H1 (cell line): ENCODE measurements around the gene FOXF2. TPM values are rescaled to one million over a fixed set of nuclear protein-coding genes. Genes with fewer than 3 reads are reported as not detected.

Experiments
- CTCF ChIA-PET: fragments of 300-600 bp; sonication (Branson Sonifier 250); formaldehyde crosslinking; loops from one replicate; lab custom pipeline; 2021; ENCODE audit not compliant: partially characterized antibody; lab: Charles Lee
- POLR2A ChIA-PET: fragments of 300-600 bp; sonication (Branson Sonifier 250); formaldehyde crosslinking; loops from one replicate; lab custom pipeline; 2021; ENCODE audit warnings: inconsistent platforms; ENCODE audit not compliant: partially characterized antibody; lab: Charles Lee
- DNase-seq, 2 experiments: peaks; one replicate each; pipeline versions ENCODE4 v3.0.0 to v3.0.0-alpha.2; 2010 to 2022; ENCODE audit warnings: low spot score in 2 of 2, low read depth in 1 of 2, mixed read lengths in 1 of 2
- FAIRE-seq: peaks from 2 replicates; lab custom pipeline; 2011; peaks lifted over from hg19 to GRCh38; lab: Jason Lieb, UNC
- H2AFZ ChIP-seq: 2 replicates; pipeline ENCODE4 v1.8.1; 2012; ENCODE audit warnings: low read length, inconsistent platforms
- H2AK5ac ChIP-seq: 2 replicates; pipeline ENCODE4 v1.6.1; 2013; ENCODE audit warnings: low read depth, low read length
- H2BK120ac ChIP-seq: replicated peaks from 2 replicates; pipeline ENCODE3; 2013; ENCODE audit warnings: low read depth, low read length, inconsistent platforms
- H2BK12ac ChIP-seq: 2 replicates; pipeline ENCODE4 v1.6.1; 2013; ENCODE audit warnings: low read depth, low read length
- H2BK15ac ChIP-seq: 2 replicates; pipeline ENCODE4 v1.6.1; 2013; ENCODE audit warnings: low read length
- H2BK20ac ChIP-seq: 2 replicates; pipeline ENCODE4 v1.6.1; 2013; ENCODE audit warnings: low read length
- H2BK5ac ChIP-seq: 2 replicates; pipeline ENCODE4 v1.6.1; 2013; ENCODE audit warnings: low read depth, low read length
- H3K14ac ChIP-seq: 2 replicates; pipeline ENCODE4 v1.6.1; 2013; ENCODE audit warnings: inconsistent platforms; ENCODE audit not compliant: insufficient read length
- H3K18ac ChIP-seq: 2 replicates; pipeline ENCODE4 v1.6.1; 2013; ENCODE audit warnings: low read length; ENCODE audit errors: extremely low read depth
- H3K23ac ChIP-seq: 2 replicates; pipeline ENCODE4 v1.6.1; 2013; ENCODE audit warnings: inconsistent platforms; ENCODE audit not compliant: insufficient read length
- H3K23me2 ChIP-seq: 2 replicates; pipeline ENCODE4 v1.6.1; 2013; ENCODE audit warnings: low read depth, low read length
- H3K27ac ChIP-seq: 2 replicates; pipeline ENCODE4 v1.6.1; 2011; ENCODE audit warnings: low read depth, low read length, inconsistent platforms
- H3K27me3 ChIP-seq, 4 experiments: replicated peaks in 1 of 4; 1 replicate in 1 of 4; 2 replicates in 3 of 4; pipeline versions ENCODE4 v1.6.1 to v1.8.1; 2011 to 2013; ENCODE audit warnings: low read length in 3 of 4, mild to moderate bottlenecking in 3 of 4, inconsistent platforms in 2 of 4, mixed read lengths in 2 of 4, moderate library complexity in 1 of 4; ENCODE audit not compliant: control insufficient read depth in 3 of 4, insufficient read depth in 3 of 4; ENCODE audit errors: extremely low read depth in 1 of 4
- H3K36me3 ChIP-seq, 4 experiments: 2 replicates each; pipeline versions ENCODE4 v1.6.1 to v1.8.1; 2011 to 2013; ENCODE audit warnings: mild to moderate bottlenecking in 4 of 4, low read length in 3 of 4, moderate library complexity in 2 of 4, control low read depth in 1 of 4, inconsistent platforms in 1 of 4; ENCODE audit not compliant: insufficient read depth in 4 of 4, control insufficient read depth in 2 of 4
- H3K4ac ChIP-seq: replicated peaks from 2 replicates; pipeline ENCODE3; 2013; ENCODE audit warnings: low read length, low read depth, mixed read lengths, inconsistent platforms; ENCODE audit not compliant: insufficient read length
- H3K4me1 ChIP-seq, 4 experiments: replicated peaks in 1 of 4; 1 replicate in 1 of 4; 2 replicates in 3 of 4; pipeline versions ENCODE4 v1.6.1 to v1.8.1; 2011 to 2013; ENCODE audit warnings: low read length in 3 of 4, inconsistent platforms in 2 of 4, mixed read lengths in 1 of 4; ENCODE audit not compliant: insufficient read depth in 4 of 4, control insufficient read depth in 3 of 4
- H3K4me2 ChIP-seq, 2 experiments: 2 replicates each; pipeline versions ENCODE4 v1.6.1 to v1.8.1; 2011 to 2013; ENCODE audit warnings: low read depth in 2 of 2, low read length in 2 of 2, control low read depth in 1 of 2, inconsistent platforms in 1 of 2, mild to moderate bottlenecking in 1 of 2; ENCODE audit not compliant: insufficient read depth in 1 of 2
- H3K4me3 ChIP-seq, 4 experiments: fragments of 200-600, 300-600 bp in 1 of 4; sonication (generic), shearing (Covaris generic), sonication (Bioruptor Twin) in 1 of 4; 2 replicates each; pipeline versions ENCODE4 v1.5.1 to v1.8.1; 2011 to 2016; ENCODE audit warnings: low read length in 4 of 4, low read depth in 3 of 4, control low read depth in 2 of 4, inconsistent platforms in 2 of 4, mild to moderate bottlenecking in 2 of 4, mixed read lengths in 1 of 4, moderate library complexity in 1 of 4; ENCODE audit not compliant: insufficient read depth in 2 of 4; ENCODE audit errors: extremely low read depth in 1 of 4
- H3K56ac ChIP-seq: replicated peaks from 2 replicates; pipeline ENCODE3; 2013; ENCODE audit warnings: low read depth, mild to moderate bottlenecking, mixed read lengths, low read length, inconsistent platforms; ENCODE audit not compliant: insufficient read length
- H3K79me1 ChIP-seq: 2 replicates; pipeline ENCODE4 v1.6.1; 2013; ENCODE audit warnings: low read depth, low read length, control low read depth
- H3K79me2 ChIP-seq, 2 experiments: 2 replicates each; pipeline versions ENCODE4 v1.6.1 to v1.8.1; 2012 to 2013; ENCODE audit warnings: low read length in 2 of 2, mild to moderate bottlenecking in 2 of 2, inconsistent platforms in 1 of 2; ENCODE audit not compliant: insufficient read depth in 2 of 2, control insufficient read depth in 1 of 2
- H3K9ac ChIP-seq, 4 experiments: replicated peaks in 1 of 4; 1 replicate in 1 of 4; 2 replicates in 3 of 4; pipeline versions ENCODE4 v1.6.1 to v1.8.1; 2011 to 2013; ENCODE audit warnings: low read depth in 3 of 4, low read length in 3 of 4, control low read depth in 2 of 4, mild to moderate bottlenecking in 2 of 4, moderate library complexity in 2 of 4, inconsistent platforms in 1 of 4; ENCODE audit errors: extremely low read depth in 1 of 4
- H3K9me3 ChIP-seq, 2 experiments: 2 replicates each; pipeline versions ENCODE4 v1.6.1 to v1.8.1; 2012 to 2013; ENCODE audit warnings: mild to moderate bottlenecking in 2 of 2, moderate library complexity in 2 of 2, control low read depth in 1 of 2, inconsistent platforms in 1 of 2, low read depth in 1 of 2, low read length in 1 of 2, mixed read lengths in 1 of 2; ENCODE audit not compliant: insufficient read depth in 2 of 2
- H4K20me1 ChIP-seq, 2 experiments: replicated peaks in 1 of 2; 2 replicates each; pipeline versions ENCODE3 to v1.8.1; 2011 to 2013; ENCODE audit warnings: inconsistent platforms in 2 of 2, low read length in 2 of 2, mild to moderate bottlenecking in 1 of 2; ENCODE audit not compliant: insufficient read depth in 2 of 2, control insufficient read depth in 1 of 2
- H4K5ac ChIP-seq: 2 replicates; pipeline ENCODE4 v1.6.1; 2013; ENCODE audit warnings: low read length, low read depth, mixed read lengths, inconsistent platforms; ENCODE audit not compliant: insufficient read length
- H4K8ac ChIP-seq: 2 replicates; pipeline ENCODE4 v1.8.0; 2013; ENCODE audit warnings: mild to moderate bottlenecking, moderate library complexity, low read length, inconsistent platforms; ENCODE audit not compliant: insufficient read depth; ENCODE audit errors: extremely low read depth
- H4K91ac ChIP-seq: replicated peaks from 2 replicates; pipeline ENCODE3; 2013; ENCODE audit warnings: low read length, mixed read lengths, inconsistent platforms; ENCODE audit not compliant: insufficient read length
- BACH1 ChIP-seq: IDR thresholded peaks from 2 replicates; pipeline ENCODE4 v1.6.1; 2012; ENCODE audit warnings: low read length, improper control_type of control experiment
- BRCA1 ChIP-seq: IDR thresholded peaks from 2 replicates; pipeline ENCODE4 v1.6.1; 2012; ENCODE audit warnings: low read depth, low read length, improper control_type of control experiment
- CBX8 ChIP-seq: fragments of 300-800, 300-1000 bp; sonication (generic); IDR thresholded peaks from 2 replicates; pipeline ENCODE4 v1.7.1; 2016; ENCODE audit warnings: low read depth, low read length, borderline replicate concordance
- CREB1 ChIP-seq: IDR thresholded peaks from 2 replicates; pipeline ENCODE4 v1.6.1; 2012; ENCODE audit warnings: inconsistent platforms
- CTBP2 ChIP-seq: IDR thresholded peaks from 2 replicates; pipeline ENCODE4 v1.7.0; 2011; ENCODE audit warnings: borderline replicate concordance, mild to moderate bottlenecking, moderate library complexity, mixed read lengths, low read length; ENCODE audit not compliant: insufficient read depth, insufficient read length
- KDM1A ChIP-seq: fragments of 200-600, 300-600 bp; sonication (generic); IDR thresholded peaks from 2 replicates; pipeline ENCODE4 v1.7.1; 2016; ENCODE audit warnings: mild to moderate bottlenecking, low read length, borderline replicate concordance
- KDM4A ChIP-seq: IDR thresholded peaks from one replicate; pipeline ENCODE4 v1.7.1; 2012; ENCODE audit warnings: low read depth, mild to moderate bottlenecking, moderate library complexity, low read length, inconsistent platforms; ENCODE audit not compliant: severe bottlenecking
- POU5F1 ChIP-seq: IDR thresholded peaks from 2 replicates; pipeline ENCODE4 v1.6.1; 2011; ENCODE audit warnings: low read depth, mild to moderate bottlenecking, low read length, moderate library complexity
- RBBP5 ChIP-seq: IDR thresholded peaks from 2 replicates; pipeline ENCODE4 v1.7.1; 2012; ENCODE audit warnings: low read depth, mild to moderate bottlenecking, inconsistent platforms, low read length, moderate library complexity, borderline replicate concordance
- SP4 ChIP-seq: IDR thresholded peaks from 2 replicates; pipeline ENCODE4 v1.6.1; 2012; ENCODE audit warnings: low read length, inconsistent platforms
- WGBS, 2 experiments: shearing (Covaris generic) in 1 of 2; methylation state at CpG; one replicate each; pipeline versions ENCODE4 v1.1.6 to v1.1.7; 2013 to 2015; ENCODE audit warnings: low lambda C conversion rate in 2 of 2, mixed read lengths in 2 of 2, inconsistent platforms in 1 of 2, low coverage in 1 of 2, missing lambda C conversion rate in 1 of 2; ENCODE audit not compliant: insufficient replicate concordance in 2 of 2, insufficient coverage in 1 of 2, insufficient read length in 1 of 2; ENCODE audit errors: extremely low coverage in 1 of 2, missing lambda C conversion rate in 1 of 2; 5-methylcytosine and 5-hydroxymethylcytosine counted together
- polyA plus RNA-seq, 7 experiments: library from polyadenylated mRNA; depleted of rRNA in 3 of 7; stranded (reverse) in 5 of 7; unstranded in 2 of 7; fragments of >200 nt in 5 of 7; fragments of 200-250 nt in 2 of 7; gene quantifications; 1 replicate in 5 of 7; 2 replicates in 1 of 7; 4 replicates in 1 of 7; pipeline versions ENCODE4 v1.2.1 to v1.2.3, GENCODE V29; 2011 to 2013; ENCODE audit warnings: missing spikeins in 2 of 7, mixed read lengths in 2 of 7
- total RNA-seq: library from RNA; stranded (reverse); fragmentation: NEBNext Ultra II Directional; extraction: Animal tissue kit (Norgen Biotek cat#: 25700); gene quantifications from 2 replicates; pipeline ENCODE4 v1.2.1, GENCODE V29; 2021
- TF ChIP-seq, protein P1 (sequence below): IDR thresholded peaks from 2 replicates; pipeline ENCODE4 v1.6.1; 2011; ENCODE audit warnings: low read depth, mild to moderate bottlenecking, low read length; ENCODE audit not compliant: insufficient read depth

FOXF2 gene
- total and polyA plus RNA-seq, 2 of the 8 experiments (the other 6 are each of a cell fraction or from before 2014, with no cell fraction given), result 0.05 TPM; not detected in 1

DNA sequence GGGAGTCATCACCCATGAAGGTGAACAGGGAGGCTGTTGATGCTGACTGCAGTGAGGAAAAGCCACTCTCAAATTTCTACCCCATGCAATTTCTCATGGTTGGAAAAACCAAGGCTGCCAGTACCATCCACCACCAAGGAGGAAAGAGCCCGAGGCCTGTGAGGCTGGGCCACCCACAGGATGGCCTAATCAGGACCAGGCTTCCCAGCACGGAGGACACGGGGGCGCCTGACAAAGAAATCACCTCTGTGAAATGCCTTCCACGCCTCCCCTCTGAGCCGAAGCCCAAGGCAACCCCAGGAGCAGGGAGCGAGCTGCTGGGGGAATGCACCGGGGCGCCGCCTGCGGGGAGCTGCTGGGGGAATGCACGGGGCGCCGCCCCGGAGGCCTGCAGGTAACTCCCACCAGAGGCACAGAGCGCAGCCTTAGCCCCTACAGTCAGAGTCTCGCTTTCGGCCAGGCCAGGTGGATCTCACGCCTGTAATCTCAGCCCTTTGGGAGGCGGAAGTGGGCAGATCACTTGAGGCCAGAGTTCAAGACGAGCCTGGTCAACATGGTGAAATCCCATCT lies 26.9 kb downstream of the FOXF2 start:
- Histone ChIP-seq H4K20me1 (no peaks in the 10 kb centered on the region), H2BK15ac (no peak overlapping the region), H2AFZ (no peak overlapping the region), H3K4me2 (no peak overlapping the region; a peak in 1 of 4 replicates), H3K23me2 (no peaks in the 10 kb centered on the region), H3K9ac (no peak overlapping the region), H2BK5ac (no peak overlapping the region), H2BK120ac (no peak overlapping the region), H3K23ac (no peak overlapping the region), H2BK12ac (no peak overlapping the region), H3K27me3 (no peaks in the 10 kb centered on the region), H3K79me2 (no peaks in the 10 kb centered on the region), H3K56ac (no peak overlapping the region), H4K5ac (no peak overlapping the region), H2AK5ac (no peak overlapping the region), H3K4ac (no peak overlapping the region), H2BK20ac (no peak overlapping the region), H3K79me1 (no peaks in the 10 kb centered on the region), H4K91ac (no peak overlapping the region), H3K4me3 (no peak overlapping the region), H3K36me3 (no peaks in the 10 kb centered on the region), H3K14ac (no peak overlapping the region), H3K9me3 (peaks cover 2 to 4% of the 10 kb centered on the region in 2 experiments; a peak in 1 of 4 replicates), H3K18ac (no peak overlapping the region), H3K4me1 (peaks cover 0 to 5% (median 0%) of the 10 kb centered on the region in 4 experiments; a peak in 1 of 7 replicates), H4K8ac (no peak overlapping the region), H3K27ac (no peak overlapping the region)
- POLR2A ChIA-PET, result no interaction called here
- CTCF ChIA-PET, result interaction anchor here (10.6 kb wide), 1 partner anchor 8 kb away, joined by 101 read pairs; no protein-coding TSS in a partner anchor
- FAIRE-seq (no peak), DNase-seq (no peak)
- 74% methylated on average over 21 of the region's 21 CpGs; no CpG with 5 or more reads in 1 of the 2 experiments for WGBS, 2 experiments
- no peak for TF ChIP-seq CTBP2
- no peak for TF ChIP-seq CBX8
- no peak for TF ChIP-seq KDM1A
- TF ChIP-seq RBBP5, result no peak
- no peak for TF ChIP-seq CREB1
- TF ChIP-seq, protein P1, sequence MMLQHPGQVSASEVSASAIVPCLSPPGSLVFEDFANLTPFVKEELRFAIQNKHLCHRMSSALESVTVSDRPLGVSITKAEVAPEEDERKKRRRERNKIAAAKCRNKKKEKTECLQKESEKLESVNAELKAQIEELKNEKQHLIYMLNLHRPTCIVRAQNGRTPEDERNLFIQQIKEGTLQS, result no peak
- no peak for TF ChIP-seq BACH1
- TF ChIP-seq KDM4A, result no peak
- TF ChIP-seq SP4, result no peak
- TF ChIP-seq BRCA1, result no peak
- no peak for TF ChIP-seq POU5F1
